Body of pancreas (tissue), 4 donors: ENCODE data around the gene AOX1.

Experiments
- CTCF ChIP-seq, 7 experiments: fragments of 450-650 bp in 4 of 7; fragments of 200-600 bp in 3 of 7; sonication (generic) in 3 of 7; IDR thresholded peaks; one replicate each; pipeline ENCODE4 v1.5.1; 2016 to 2019; ENCODE audit warnings: antibody characterized with exemption in 7 of 7
- POLR2A ChIP-seq, 3 donors: fragments of 450-650 bp; IDR thresholded peaks; one replicate each; pipeline ENCODE4 v1.6.1; 2016; ENCODE audit warnings: antibody characterized with exemption in 3 of 3, mild to moderate bottlenecking in 2 of 3

GRCh38 chr2:200622106-200622505, 36.3 kb downstream of the AOX1 start:
- no peak for TF ChIP-seq CTCF (IDR thresholded peaks at IDR 0.05)
- no peak for TF ChIP-seq POLR2A (IDR thresholded peaks at IDR 0.05)
